Stimulated activated CD4-positive, alpha-beta T cell treated with anti-CD3 and anti-CD28 coated beads, TNF-alpha, amount 100 ng/mL, for 48 hours (primary cell): ENCODE results near the gene GALT.

Experiments
- DNase-seq, 3 donors: peaks; one replicate each; pipeline ENCODE4 v3.0.0-alpha.2; 2020; ENCODE audit warnings: low read depth in 3 of 3

Gene GALT

GRCh38 chr9:34651876-34652601 lies 5.6 kb downstream of the GALT start, which contains the start of gene IL11RA:
Gene IL11RA, plus strand, starts transcription at chr9:34652185. Its CDS starts 3,033 bp downstream, at chr9:34655218.
- peak in 2 of 3 donors; percentile 58 to 60 for DNase-seq

GRCh38 chr9:34652602-34653000 lies 6.1 kb downstream of the GALT start:
- no peak for DNase-seq

- DNase-seq = no peak
These were observed 6.9 kb downstream of the GALT start for GRCh38 chr9:34653151-34654072.

GRCh38 chr9:34654323-34655051 lies 8.0 kb downstream of the GALT start:
- no peak for DNase-seq

GRCh38 chr9:34655394-34655793 lies 8.9 kb downstream of the GALT start:
- DNase-seq = no peak

GRCh38 chr9:34656992-34657391 lies 10.5 kb downstream of the GALT start:
- DNase-seq = no peak

GRCh38 chr9:34658461-34658860 lies 12.0 kb downstream of the GALT start:
- DNase-seq = no peak

- DNase-seq = no peak
These were observed 13.2 kb downstream of the GALT start for GRCh38 chr9:34659592-34660253.

GRCh38 chr9:34662526-34663302 lies 16.2 kb downstream of the GALT start, which contains the start of gene CCL27:
Gene CCL27, minus strand, starts transcription at chr9:34662657. Its CDS starts 24 bp downstream, at chr9:34662633.
- DNase-seq = no peak

- DNase-seq = no peak
These were observed 16.8 kb downstream of the GALT start for GRCh38 chr9:34663303-34663605.

GRCh38 chr9:34664281-34665066 lies 18.0 kb downstream of the GALT start:
- peak in 2 of 3 donors; percentile 55 to 61 for DNase-seq

GRCh38 chr9:34665067-34665380 lies 18.5 kb downstream of the GALT start:
- no peak for DNase-seq

GRCh38 chr9:34665381-34666250 lies 19.1 kb downstream of the GALT start:
- DNase-seq = peak; percentile 65 to 80 (median 77)

GRCh38 chr9:34669809-34670562 lies 23.5 kb downstream of the GALT start:
- no peak for DNase-seq

GRCh38 chr9:34671307-34671706 lies 24.8 kb downstream of the GALT start:
- DNase-seq = no peak

- no peak for DNase-seq
These were observed 28.0 kb downstream of the GALT start for GRCh38 chr9:34674440-34674839.

GRCh38 chr9:34675048-34675714 lies 28.7 kb downstream of the GALT start:
- peak in 2 of 3 donors; percentile 41 to 52 for DNase-seq

GRCh38 chr9:34675869-34676268 lies 29.4 kb downstream of the GALT start:
- no peak for DNase-seq
